ENCODE measurements around the gene DPT.

DPT gene

GRCh38 chr1:168683871-168684270 lies 45.1 kb downstream of the DPT start:
- Histone ChIP-seq H2AFZ (ENCODE audit: low read length) (no peak overlapping the region), H3K9me2 (replicated peaks; ENCODE audit: insufficient read depth, low read length) (no peaks in the 10 kb centered on the region), H3K4me2 (ENCODE audit: low read depth, low read length) (no peak overlapping the region), H4K20me1 (ENCODE audit: insufficient read depth, low read length) (no peaks in the 10 kb centered on the region), H3K79me2 (ENCODE audit: low read length) (no peaks in the 10 kb centered on the region), H3K9me3 (replicated peaks; ENCODE audit: insufficient read depth, low read length) (no peaks in the 10 kb centered on the region), H3F3A (ENCODE audit: insufficient read depth, low read length) (no peaks in the 10 kb centered on the region), H3K9ac (ENCODE audit: low read length) (no peak overlapping the region), H3K36me3 (replicated peaks; ENCODE audit: insufficient read depth, low read length) (no peaks in the 10 kb centered on the region), H3K27ac (ENCODE audit: low read length) (no peak overlapping the region), H3K4me1 (ENCODE audit: low read length) (no peaks in the 10 kb centered on the region), H3K4me3 (ENCODE audit: low read length) (no peak overlapping the region), H3K27me3 (replicated peaks; ENCODE audit: insufficient read depth, low read length) (no peaks in the 10 kb centered on the region)
- no peak for TF ChIP-seq EZH2phosphoT487 (IDR thresholded peaks at IDR 0.05; ENCODE audit: low read length)
- TF ChIP-seq CTCF (IDR thresholded peaks at IDR 0.05; ENCODE audit: low read length) = no peak
- no peak for TF ChIP-seq EZH2 (optimal IDR thresholded peaks at IDR 0.05; ENCODE audit: low read depth, low read length)
- DNase-seq = no peak

GRCh38 chr1:168676861-168677260 lies 52.1 kb downstream of the DPT start:
- H3F3A ChIP-seq (ENCODE audit: insufficient read depth, low read length) = no peaks in the 10 kb centered on the region
- H3K27ac ChIP-seq (ENCODE audit: low read length) = no peak overlapping the region
- H2AFZ ChIP-seq (ENCODE audit: low read length) = no peak overlapping the region

GRCh38 chr1:168676029-168676812 lies 52.8 kb downstream of the DPT start:
- Histone ChIP-seq H3K9ac (ENCODE audit: low read length) (no peak overlapping the region), H3K36me3 (replicated peaks; ENCODE audit: insufficient read depth, low read length) (no peaks in the 10 kb centered on the region), H3K79me2 (ENCODE audit: low read length) (no peaks in the 10 kb centered on the region), H3K4me1 (ENCODE audit: low read length) (no peaks in the 10 kb centered on the region), H3K4me2 (ENCODE audit: low read depth, low read length) (no peak overlapping the region), H2AFZ (ENCODE audit: low read length) (no peak overlapping the region), H3F3A (ENCODE audit: insufficient read depth, low read length) (no peaks in the 10 kb centered on the region), H4K20me1 (ENCODE audit: insufficient read depth, low read length) (no peaks in the 10 kb centered on the region), H3K27me3 (replicated peaks; ENCODE audit: insufficient read depth, low read length) (no peaks in the 10 kb centered on the region), H3K9me3 (replicated peaks; ENCODE audit: insufficient read depth, low read length) (no peaks in the 10 kb centered on the region), H3K4me3 (ENCODE audit: low read length) (no peak overlapping the region), H3K27ac (ENCODE audit: low read length) (no peak overlapping the region), H3K9me2 (replicated peaks; ENCODE audit: insufficient read depth, low read length) (no peaks in the 10 kb centered on the region)
- TF ChIP-seq EZH2phosphoT487 (IDR thresholded peaks at IDR 0.05; ENCODE audit: low read length) (no peak), CTCF (IDR thresholded peaks at IDR 0.05; ENCODE audit: low read length) (no peak), EZH2 (optimal IDR thresholded peaks at IDR 0.05; ENCODE audit: low read depth, low read length) (no peak)
- DNase-seq = no peak

More at GRCh38 chr1:168676861-168677260, 52.1 kb downstream of the DPT start:
- Histone ChIP-seq H3K79me2 (ENCODE audit: low read length) (no peaks in the 10 kb centered on the region), H3K36me3 (replicated peaks; ENCODE audit: insufficient read depth, low read length) (no peaks in the 10 kb centered on the region), H3K27me3 (replicated peaks; ENCODE audit: insufficient read depth, low read length) (no peaks in the 10 kb centered on the region), H3K9ac (ENCODE audit: low read length) (no peak overlapping the region), H4K20me1 (ENCODE audit: insufficient read depth, low read length) (no peaks in the 10 kb centered on the region), H3K9me2 (replicated peaks; ENCODE audit: insufficient read depth, low read length) (no peaks in the 10 kb centered on the region), H3K9me3 (replicated peaks; ENCODE audit: insufficient read depth, low read length) (no peaks in the 10 kb centered on the region), H3K4me1 (ENCODE audit: low read length) (no peaks in the 10 kb centered on the region), H3K4me3 (ENCODE audit: low read length) (no peak overlapping the region), H3K4me2 (ENCODE audit: low read depth, low read length) (no peak overlapping the region)
- no peak for DNase-seq
- TF ChIP-seq EZH2 (optimal IDR thresholded peaks at IDR 0.05; ENCODE audit: low read depth, low read length) (no peak), CTCF (IDR thresholded peaks at IDR 0.05; ENCODE audit: low read length) (no peak), EZH2phosphoT487 (IDR thresholded peaks at IDR 0.05; ENCODE audit: low read length) (no peak)

All from MM.1S (cell line).